ENCODE results near the gene TRPC4AP.

TRPC4AP gene

DNA sequence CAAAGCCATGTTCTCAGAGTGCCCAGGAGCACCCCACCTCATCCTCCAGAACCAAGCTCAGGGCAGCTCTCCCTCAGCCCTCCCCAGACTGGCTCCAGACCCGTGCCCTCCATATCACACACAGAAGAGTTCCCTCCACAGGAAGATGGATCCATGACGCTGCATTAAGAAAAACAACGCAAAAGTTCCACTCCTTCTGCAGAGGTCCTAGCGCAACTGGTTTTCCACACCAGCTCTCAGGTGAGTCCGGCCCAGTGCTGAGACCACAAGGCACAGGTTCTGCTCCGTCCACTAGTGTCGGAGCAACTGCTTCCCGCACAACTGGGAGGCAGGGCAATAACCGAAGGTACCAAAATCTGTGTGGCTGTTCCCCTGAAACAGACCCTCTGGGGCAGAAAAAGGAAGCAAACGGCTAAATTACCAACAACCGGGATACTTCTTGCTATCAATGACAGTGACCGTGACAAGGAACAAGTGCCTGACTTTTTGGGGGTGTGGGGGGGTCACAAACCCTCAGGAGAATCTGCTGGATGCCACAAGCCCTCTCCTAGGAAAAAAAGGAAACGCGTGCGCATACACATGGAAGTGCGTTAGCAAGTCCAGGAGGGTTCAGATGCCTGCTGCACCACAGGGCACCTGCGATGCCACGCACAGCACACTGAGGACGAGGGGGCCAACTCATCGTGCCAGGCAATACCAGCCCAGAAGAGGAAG is 87.7 kb downstream of the TRPC4AP start:
- TF ChIP-seq, protein P1, sequence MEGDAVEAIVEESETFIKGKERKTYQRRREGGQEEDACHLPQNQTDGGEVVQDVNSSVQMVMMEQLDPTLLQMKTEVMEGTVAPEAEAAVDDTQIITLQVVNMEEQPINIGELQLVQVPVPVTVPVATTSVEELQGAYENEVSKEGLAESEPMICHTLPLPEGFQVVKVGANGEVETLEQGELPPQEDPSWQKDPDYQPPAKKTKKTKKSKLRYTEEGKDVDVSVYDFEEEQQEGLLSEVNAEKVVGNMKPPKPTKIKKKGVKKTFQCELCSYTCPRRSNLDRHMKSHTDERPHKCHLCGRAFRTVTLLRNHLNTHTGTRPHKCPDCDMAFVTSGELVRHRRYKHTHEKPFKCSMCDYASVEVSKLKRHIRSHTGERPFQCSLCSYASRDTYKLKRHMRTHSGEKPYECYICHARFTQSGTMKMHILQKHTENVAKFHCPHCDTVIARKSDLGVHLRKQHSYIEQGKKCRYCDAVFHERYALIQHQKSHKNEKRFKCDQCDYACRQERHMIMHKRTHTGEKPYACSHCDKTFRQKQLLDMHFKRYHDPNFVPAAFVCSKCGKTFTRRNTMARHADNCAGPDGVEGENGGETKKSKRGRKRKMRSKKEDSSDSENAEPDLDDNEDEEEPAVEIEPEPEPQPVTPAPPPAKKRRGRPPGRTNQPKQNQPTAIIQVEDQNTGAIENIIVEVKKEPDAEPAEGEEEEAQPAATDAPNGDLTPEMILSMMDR (IDR thresholded peaks at IDR 0.05; ENCODE audit: low read depth, low read length): no peak
- H3K4me3 ChIP-seq (ENCODE audit: low read depth, low read length): no peak overlapping the region

DNA sequence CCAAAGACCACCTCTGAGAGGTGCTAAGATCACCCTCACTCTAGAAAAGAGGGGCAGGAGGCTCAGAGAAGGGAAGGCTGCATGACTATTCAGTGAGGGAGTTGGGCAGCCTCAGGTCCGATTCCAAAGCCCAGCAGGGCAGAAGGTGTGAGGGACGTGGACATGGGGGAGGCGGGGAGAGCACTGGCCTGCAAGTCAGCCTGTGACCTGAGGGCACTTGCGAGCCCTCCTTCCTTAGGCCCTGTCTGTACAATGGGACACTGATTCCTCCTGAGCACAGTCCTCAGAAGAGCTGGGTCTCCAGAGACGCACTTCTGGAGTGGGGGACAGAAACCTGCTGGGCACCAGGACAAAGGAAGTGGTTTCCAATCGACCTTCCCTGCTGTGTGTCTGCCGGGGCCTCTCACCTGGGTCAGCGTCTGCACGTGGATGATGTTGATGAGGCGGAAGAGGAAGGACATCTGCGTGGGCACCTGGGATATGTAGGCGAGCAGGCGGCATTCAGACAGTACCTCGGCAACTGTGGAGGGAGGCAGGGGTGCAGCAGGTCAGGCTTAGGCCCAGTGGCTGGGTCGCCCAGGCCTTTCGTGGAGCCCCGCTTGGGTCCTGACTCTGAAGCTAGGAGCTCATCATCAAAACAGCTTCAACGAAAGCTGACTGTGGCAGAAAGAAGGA is 88.4 kb downstream of the TRPC4AP start:
- no peak overlapping the region for H3K4me3 ChIP-seq (ENCODE audit: low read depth, low read length)
- TF ChIP-seq, protein P1 (IDR thresholded peaks at IDR 0.05; ENCODE audit: low read depth, low read length): no peak

DNA sequence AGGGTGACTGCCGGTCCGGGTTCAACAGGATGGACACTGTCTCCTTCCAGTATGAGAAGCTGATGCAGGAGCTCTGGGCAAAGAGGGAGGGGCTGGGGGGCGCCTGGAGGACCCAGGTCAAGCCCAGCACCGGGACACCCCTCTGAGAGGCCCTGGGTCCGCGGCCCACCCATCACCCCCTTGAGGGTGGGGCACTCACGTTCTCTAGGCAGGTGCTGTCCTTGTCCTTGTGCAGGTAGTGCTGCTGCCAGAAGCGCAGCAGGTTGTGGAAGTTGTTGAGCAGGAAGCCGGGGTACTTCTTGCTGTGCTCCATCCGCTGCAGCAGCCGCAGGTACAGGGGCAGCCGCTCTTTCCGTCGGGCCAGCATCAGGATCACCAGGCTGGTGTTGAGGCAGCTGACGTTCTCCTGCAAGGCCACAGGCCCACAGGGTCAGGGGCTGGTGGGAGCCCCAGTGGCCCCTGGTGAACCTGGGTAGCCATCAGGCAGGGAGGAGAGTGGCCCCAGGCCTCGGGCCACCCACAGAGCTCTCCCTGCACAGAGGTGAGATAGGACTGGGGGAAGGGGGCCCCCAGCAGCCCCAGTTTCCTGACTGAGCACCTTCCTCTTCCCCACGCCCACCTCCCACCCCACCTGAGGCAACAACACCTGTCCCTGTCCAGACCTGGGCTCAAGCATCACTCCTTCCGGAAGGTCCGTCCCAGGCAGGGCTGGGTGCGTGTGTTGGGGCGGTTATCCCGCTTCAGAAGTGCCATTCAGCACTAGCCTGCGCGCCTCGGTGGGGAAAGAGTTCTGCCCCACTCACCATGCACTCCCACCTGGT is 89.2 kb downstream of the TRPC4AP start:
- TF ChIP-seq, protein P1 (IDR thresholded peaks at IDR 0.05; ENCODE audit: low read depth, low read length): no peak
- no peak overlapping the region for H3K4me3 ChIP-seq (ENCODE audit: low read depth, low read length)

DNA sequence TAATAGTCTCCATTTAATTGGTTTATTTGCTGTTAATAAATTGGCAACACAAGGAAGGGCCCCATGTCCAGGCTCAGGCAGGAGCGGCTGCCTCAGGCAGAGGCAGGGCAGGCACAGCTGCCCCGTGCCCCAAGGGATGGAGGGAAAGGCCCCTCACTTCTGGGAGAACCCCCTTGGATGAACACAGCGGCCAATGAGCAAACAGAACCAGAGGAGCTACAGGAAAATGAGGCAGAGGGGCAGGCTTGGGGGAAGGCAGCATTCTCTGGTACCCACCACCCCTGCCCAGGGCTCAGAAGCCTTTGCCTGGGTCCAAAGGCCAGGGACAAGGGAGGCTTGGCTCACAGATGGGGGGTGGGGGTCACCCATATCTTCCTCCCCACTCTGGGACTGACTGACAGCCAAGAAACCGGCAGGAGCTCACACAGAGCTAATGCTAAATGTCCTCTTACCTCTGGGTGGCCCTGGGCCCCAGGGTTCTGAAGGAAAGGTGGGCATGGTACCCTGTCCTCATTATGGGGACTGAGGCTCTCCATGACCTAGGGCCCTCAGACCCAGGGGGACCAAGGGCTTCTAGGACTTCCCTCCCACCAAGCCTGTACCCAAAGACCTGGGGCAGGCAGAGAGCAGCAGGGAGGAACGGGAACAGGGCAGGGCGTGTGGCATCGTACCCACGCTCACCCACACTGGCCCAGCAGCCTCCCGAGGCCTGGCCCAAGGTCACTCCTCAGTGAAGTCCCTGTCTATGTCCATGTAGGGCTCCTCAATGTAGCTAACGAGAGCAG is 90.0 kb downstream of the TRPC4AP start:
- TF ChIP-seq, protein P1 (IDR thresholded peaks at IDR 0.05; ENCODE audit: low read depth, low read length): no peak
- no peak overlapping the region for H3K4me3 ChIP-seq (ENCODE audit: low read depth, low read length)

DNA sequence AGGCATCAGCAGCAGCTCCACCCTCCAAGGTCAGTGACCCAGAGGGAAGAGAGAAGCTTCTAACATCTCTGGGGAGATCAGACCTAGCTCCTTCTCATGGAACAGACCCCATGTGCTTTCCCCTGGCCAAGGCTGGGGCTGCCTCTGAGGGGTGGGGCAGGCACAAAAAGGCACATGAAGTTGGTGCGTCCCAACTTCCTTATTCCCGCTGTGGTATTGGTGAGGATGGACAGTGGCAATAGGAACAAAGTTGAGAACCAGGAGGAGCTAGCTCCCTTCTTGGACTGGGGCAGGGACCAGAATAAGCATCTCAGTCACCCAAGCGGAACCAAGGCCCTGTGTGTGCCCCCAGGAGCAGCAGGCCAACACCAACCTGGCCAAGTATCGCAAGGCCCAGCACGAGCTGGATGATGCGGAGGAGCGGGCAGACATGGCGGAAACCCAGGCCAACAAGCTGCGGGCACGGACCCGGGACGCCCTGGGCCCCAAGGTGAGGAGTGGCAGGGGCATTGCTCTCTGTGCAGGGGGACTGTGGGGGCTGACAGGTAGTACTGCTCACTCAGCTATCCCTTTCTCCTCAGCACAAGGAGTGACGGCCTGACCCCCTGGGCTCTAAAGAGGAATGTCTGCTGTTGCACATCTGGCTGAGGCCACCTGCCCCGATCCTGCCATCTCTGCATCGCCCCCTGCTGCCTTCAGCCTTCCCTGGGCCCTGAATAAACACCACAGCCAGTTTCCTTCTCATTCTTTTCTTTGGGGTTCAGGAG is 90.8 kb downstream of the TRPC4AP start:
- TF ChIP-seq, protein P1 (IDR thresholded peaks at IDR 0.05; ENCODE audit: low read depth, low read length): no peak
- H3K4me3 ChIP-seq (ENCODE audit: low read depth, low read length): no peak overlapping the region

DNA sequence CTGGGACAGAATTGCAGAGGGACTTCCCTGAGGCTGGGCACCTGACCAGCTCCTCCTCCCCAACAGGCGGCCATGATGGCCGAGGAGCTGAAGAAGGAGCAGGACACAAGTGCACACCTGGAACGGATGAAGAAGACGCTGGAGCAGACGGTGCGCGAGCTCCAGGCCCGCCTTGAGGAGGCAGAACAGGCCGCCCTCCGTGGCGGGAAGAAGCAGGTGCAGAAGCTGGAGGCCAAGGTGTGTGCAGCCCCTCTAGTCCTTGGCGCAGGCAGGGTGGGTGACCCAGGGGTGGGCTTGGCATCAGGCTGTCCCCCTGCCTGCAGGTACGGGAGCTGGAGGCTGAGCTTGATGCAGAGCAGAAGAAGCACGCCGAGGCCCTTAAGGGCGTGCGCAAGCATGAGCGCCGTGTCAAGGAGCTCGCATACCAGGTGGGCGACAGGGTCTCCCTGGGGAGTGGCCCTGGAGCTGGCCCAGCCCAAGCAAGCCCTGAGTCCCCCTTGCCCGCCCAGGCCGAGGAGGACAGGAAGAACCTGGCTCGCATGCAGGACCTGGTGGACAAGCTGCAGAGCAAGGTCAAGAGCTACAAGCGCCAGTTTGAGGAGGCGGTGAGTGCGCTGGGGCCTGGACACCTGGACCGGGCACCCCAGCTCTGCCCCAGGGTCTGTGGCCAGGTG is 91.5 kb downstream of the TRPC4AP start:
- H3K4me3 ChIP-seq (ENCODE audit: low read depth, low read length): no peak overlapping the region
- TF ChIP-seq, protein P1 (IDR thresholded peaks at IDR 0.05; ENCODE audit: low read depth, low read length): no peak
